ENCODE data around the gene ARHGAP32.

Gene ARHGAP32

GRCh38 chr11:128941573-128942271 is 250.4 kb downstream of the ARHGAP32 start:
- H3K36me3 ChIP-seq = no peaks in the 10 kb centered on the region
- no peak overlapping the region for H3K27ac ChIP-seq
- TF ChIP-seq CTCF (IDR thresholded peaks at IDR 0.05; ENCODE audit: low read depth, low read length) = no peak
- no peak for DNase-seq
- no peaks in the 10 kb centered on the region for H3K9me3 ChIP-seq (ENCODE audit: severe bottlenecking)
- H3K4me3 ChIP-seq (ENCODE audit: low read depth, low read length) = no peak overlapping the region
- no peaks in the 10 kb centered on the region for H3K27me3 ChIP-seq (ENCODE audit: insufficient read depth, low read depth, severe bottlenecking)

- Histone ChIP-seq H3K36me3 (no peaks in the 10 kb centered on the region), H3K4me3 (ENCODE audit: low read depth, low read length) (no peak overlapping the region), H3K27me3 (ENCODE audit: insufficient read depth, low read depth, severe bottlenecking) (no peaks in the 10 kb centered on the region), H3K9me3 (ENCODE audit: severe bottlenecking) (no peaks in the 10 kb centered on the region), H3K27ac (no peak overlapping the region)
- no peak for DNase-seq
- no peak for TF ChIP-seq CTCF (IDR thresholded peaks at IDR 0.05; ENCODE audit: low read depth, low read length)
Measured at GRCh38 chr11:128941110-128941509, 251.0 kb downstream of the ARHGAP32 start.

DNA sequence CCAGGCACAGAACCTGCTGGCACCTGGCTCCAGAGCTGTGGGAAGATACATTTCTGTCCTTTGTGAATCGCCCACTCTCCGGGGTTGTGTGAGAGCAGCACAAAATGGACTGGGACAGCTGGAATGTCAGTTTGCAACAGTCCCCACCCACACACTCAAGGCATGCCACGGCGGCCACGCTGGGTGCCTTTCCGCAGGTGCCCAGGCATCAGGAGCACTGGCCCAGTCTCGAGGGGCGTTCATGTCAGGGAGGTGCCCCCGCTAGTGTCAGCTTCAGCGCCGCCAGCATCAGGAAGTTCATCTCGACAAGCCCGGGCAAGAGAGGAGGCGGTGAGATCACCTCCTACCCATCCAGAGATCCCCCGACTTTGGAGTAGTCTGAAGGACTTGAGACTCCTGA is 251.5 kb downstream of the ARHGAP32 start:
- no peaks in the 10 kb centered on the region for H3K36me3 ChIP-seq
- H3K9me3 ChIP-seq (ENCODE audit: severe bottlenecking) = no peaks in the 10 kb centered on the region
- DNase-seq = no peak
- no peak overlapping the region for H3K4me3 ChIP-seq (ENCODE audit: low read depth, low read length)
- no peak overlapping the region for H3K27ac ChIP-seq
- TF ChIP-seq CTCF (IDR thresholded peaks at IDR 0.05; ENCODE audit: low read depth, low read length) = no peak
- no peaks in the 10 kb centered on the region for H3K27me3 ChIP-seq (ENCODE audit: insufficient read depth, low read depth, severe bottlenecking)

DNA sequence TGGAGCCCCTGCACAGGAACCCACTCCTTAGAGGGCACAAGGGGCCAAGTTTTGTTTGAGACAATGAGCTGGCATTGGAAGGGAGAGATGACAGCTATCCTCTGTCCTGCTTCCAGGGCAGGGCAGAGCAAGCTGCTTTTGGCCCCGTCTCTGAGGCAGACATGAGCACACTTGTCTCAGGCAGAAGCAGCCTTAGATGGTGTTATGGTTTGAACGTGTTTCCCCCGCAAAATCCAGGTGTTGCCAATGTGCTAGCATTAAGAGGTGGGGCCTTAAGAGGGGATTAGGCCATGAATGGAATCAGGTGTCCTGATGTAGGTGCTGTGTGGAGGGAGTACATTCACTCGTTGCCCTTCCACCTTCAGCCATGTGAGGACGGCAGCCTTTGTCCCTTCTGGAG is 252.0 kb downstream of the ARHGAP32 start:
- no peaks in the 10 kb centered on the region for H3K27me3 ChIP-seq (ENCODE audit: insufficient read depth, low read depth, severe bottlenecking)
- no peak overlapping the region for H3K27ac ChIP-seq
- no peak for TF ChIP-seq CTCF (IDR thresholded peaks at IDR 0.05; ENCODE audit: low read depth, low read length)

DNA sequence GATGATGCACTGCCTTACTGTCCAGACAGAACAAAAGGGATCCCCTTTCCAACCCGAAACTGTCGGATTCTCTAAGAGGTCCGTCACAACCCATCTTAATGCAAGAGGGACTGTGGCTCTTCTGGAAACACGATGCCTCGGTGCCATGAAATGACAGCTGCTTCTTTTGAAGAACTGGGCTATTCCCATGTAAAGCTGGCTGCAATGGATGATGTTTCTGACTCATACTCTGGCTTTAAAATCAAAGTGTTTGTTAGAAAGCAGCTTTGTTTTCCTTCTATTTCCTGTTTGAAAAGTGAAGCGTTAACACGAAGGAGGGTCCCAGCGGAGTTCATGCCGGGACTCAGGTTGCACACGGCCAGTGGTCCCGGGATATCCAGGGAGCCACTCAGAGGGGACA is 252.5 kb downstream of the ARHGAP32 start:
- no peak for TF ChIP-seq CTCF (IDR thresholded peaks at IDR 0.05; ENCODE audit: low read depth, low read length)
- H3K36me3 ChIP-seq = no peaks in the 10 kb centered on the region
- no peaks in the 10 kb centered on the region for H3K27me3 ChIP-seq (ENCODE audit: insufficient read depth, low read depth, severe bottlenecking)
- no peak overlapping the region for H3K27ac ChIP-seq
- no peak overlapping the region for H3K4me3 ChIP-seq (ENCODE audit: low read depth, low read length)
- DNase-seq = no peak
- H3K9me3 ChIP-seq (ENCODE audit: severe bottlenecking) = no peaks in the 10 kb centered on the region

More for the DNA sequence above, 252.0 kb downstream of the ARHGAP32 start:
- no peaks in the 10 kb centered on the region for H3K36me3 ChIP-seq
- H3K9me3 ChIP-seq (ENCODE audit: severe bottlenecking) = no peaks in the 10 kb centered on the region
- no peak overlapping the region for H3K4me3 ChIP-seq (ENCODE audit: low read depth, low read length)
- no peak for DNase-seq

All from WERI-Rb-1 (cell line).